CD4-positive, alpha-beta T cell (primary cell): Measurements from ENCODE around the gene STK38L. TPM values are rescaled to one million over a fixed set of nuclear protein-coding genes. Genes with fewer than 3 reads are reported as not detected.

Source experiments
- ATAC-seq: fragments of 200-7000 bp; cut with Tn5 transposase; one replicate; pipeline ENCODE4 v1.10.0; 2022; ENCODE audit warnings: mild to moderate bottlenecking; ENCODE audit not compliant: poor library complexity
- CTCF ChIA-PET: fragments of 350-600 bp; sonication (Branson Sonifier 250); formaldehyde crosslinking; loops from one replicate; lab custom pipeline; 2021; ENCODE audit warnings: antibody characterized with exemption, inconsistent platforms; lab: Charles Lee
- POLR2A ChIA-PET: fragments of 350-600 bp; sonication (Branson Sonifier 250); formaldehyde crosslinking; loops from one replicate; lab custom pipeline; 2021; ENCODE audit warnings: antibody characterized with exemption, inconsistent platforms; lab: Charles Lee
- DNase-seq, 14 experiments: peaks; one replicate each; pipeline ENCODE4 v3.0.0-alpha.2; 2013 to 2020; ENCODE audit warnings: mixed read lengths in 2 of 14
- H3K27ac ChIP-seq, 2 donors: one replicate each; pipeline versions ENCODE4 v1.5.1 to v1.7.0; 2013; ENCODE audit warnings: low read length in 2 of 2, low read depth in 1 of 2, mild to moderate bottlenecking in 1 of 2
- H3K27me3 ChIP-seq, 2 experiments: 1 replicate in 1 of 2; 2 replicates in 1 of 2; pipeline versions ENCODE4 v1.6.1 to v1.7.0; 2013; ENCODE audit warnings: low read length in 2 of 2, control low read depth in 1 of 2, mild to moderate bottlenecking in 1 of 2, moderate library complexity in 1 of 2; ENCODE audit not compliant: insufficient read depth in 2 of 2, control insufficient read depth in 1 of 2
- H3K36me3 ChIP-seq: one replicate; pipeline ENCODE4 v1.6.1; 2013; ENCODE audit warnings: low read length, control low read depth; ENCODE audit not compliant: insufficient read depth
- H3K4me1 ChIP-seq: one replicate; pipeline ENCODE4 v1.6.1; 2013; ENCODE audit warnings: low read length, control low read depth; ENCODE audit not compliant: insufficient read depth
- H3K4me3 ChIP-seq: one replicate; pipeline ENCODE4 v1.5.1; 2013; ENCODE audit warnings: mild to moderate bottlenecking, low read length, moderate library complexity
- H3K9me3 ChIP-seq, 2 experiments: 1 replicate in 1 of 2; 2 replicates in 1 of 2; pipeline versions ENCODE4 v1.6.1 to v1.7.0; 2013; ENCODE audit warnings: low read length in 2 of 2, mild to moderate bottlenecking in 2 of 2, control low read depth in 1 of 2, moderate library complexity in 1 of 2; ENCODE audit not compliant: control insufficient read depth in 1 of 2, insufficient read depth in 1 of 2
- H3K27ac Mint-ChIP-seq: one replicate; pipeline ENCODE4 v1.8.0; 2020; ENCODE audit warnings: mixed read lengths
- H3K27me3 Mint-ChIP-seq: one replicate; pipeline ENCODE4 v1.8.0; 2021; ENCODE audit warnings: mixed read lengths
- H3K36me3 Mint-ChIP-seq: one replicate; pipeline ENCODE4 v1.8.0; 2021; ENCODE audit warnings: low read depth, mixed read lengths
- H3K4me1 Mint-ChIP-seq: one replicate; pipeline ENCODE4 v1.8.0; 2021; ENCODE audit warnings: low read depth, mixed read lengths
- H3K4me3 Mint-ChIP-seq: one replicate; pipeline ENCODE4 v1.8.0; 2020; ENCODE audit warnings: mild to moderate bottlenecking, mixed read lengths
- H3K9me3 Mint-ChIP-seq: one replicate; pipeline ENCODE4 v1.8.0; 2020; ENCODE audit warnings: mixed read lengths
- CTCF ChIP-seq: fragments of 200-600 bp; IDR thresholded peaks from one replicate; pipeline ENCODE4 v1.8.0; 2022; ENCODE audit warnings: antibody characterized with exemption, mild to moderate bottlenecking
- intact Hi-C, 2 experiments: fragments of 100-400 bp; cut with DNase I in 1 of 2; cut with micrococcal nuclease in 1 of 2; formaldehyde crosslinking; loops; one replicate each; pipeline versions ENCODE4 v1.15.1 to v1.9.0; 2023 to 2025; cut with DNase I, micrococcal nuclease
- total RNA-seq, 174 experiments: library from RNA in 2 of 174; stranded (reverse) in 2 of 174; gene quantifications; one replicate each; pipeline ENCODE4 v1.2.3 and lab custom pipeline; 2021 to 2026

Gene STK38L
- total RNA-seq, 2 experiments from 2014 or later = 18.3 to 21.0 TPM

- ATAC-seq (no peak), DNase-seq (no peak)
- H3K27ac ChIP-seq = no peak overlapping the region
- no peaks in the 10 kb centered on the region for H3K9me3 ChIP-seq
- no peaks in the 10 kb centered on the region for H3K27me3 ChIP-seq
- no peak overlapping the region for H3K27ac Mint-ChIP-seq
- no peak overlapping the region for H3K4me3 ChIP-seq
- no peaks in the 10 kb centered on the region for H3K4me1 ChIP-seq
- H3K36me3 ChIP-seq = no peaks in the 10 kb centered on the region
- H3K27me3 Mint-ChIP-seq = no peaks in the 10 kb centered on the region
- POLR2A ChIA-PET = no interaction called here
- H3K9me3 Mint-ChIP-seq = no peaks in the 10 kb centered on the region
- CTCF ChIA-PET = no interaction called here
- H3K4me3 Mint-ChIP-seq = no peak overlapping the region
- intact Hi-C loops = no loop called here
- no peak for TF ChIP-seq CTCF
- no peaks in the 10 kb centered on the region for H3K36me3 Mint-ChIP-seq
- H3K4me1 Mint-ChIP-seq = no peaks in the 10 kb centered on the region
These were observed 101.3 kb downstream of the STK38L start for GRCh38 chr12:27345376-27345775.

DNA sequence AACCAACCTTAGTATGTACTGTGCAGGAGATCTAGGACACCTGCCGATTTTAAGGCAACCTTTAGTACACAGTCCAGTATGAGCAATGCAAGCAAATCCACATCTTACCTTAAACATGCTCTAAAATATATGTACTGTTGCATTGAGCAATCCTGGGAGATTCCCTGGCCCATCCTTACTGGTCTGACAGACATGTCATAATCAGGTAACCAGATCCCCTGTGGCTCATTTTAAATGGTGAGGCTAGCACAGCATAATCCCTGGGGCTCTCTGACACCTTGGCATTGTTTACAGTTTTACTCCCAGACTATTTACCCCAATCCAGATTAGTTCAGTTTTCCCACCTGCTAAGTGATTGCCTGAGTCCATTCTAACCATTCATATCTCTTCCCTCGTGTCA lies 103.7 kb downstream of the STK38L start:
- Histone ChIP-seq H3K27me3 (no peaks in the 10 kb centered on the region), H3K27ac (no peak overlapping the region), H3K9me3 (no peaks in the 10 kb centered on the region), H3K4me1 (no peaks in the 10 kb centered on the region), H3K4me3 (no peak overlapping the region), H3K36me3 (no peaks in the 10 kb centered on the region)
- no peaks in the 10 kb centered on the region for H3K9me3 Mint-ChIP-seq
- no peak overlapping the region for H3K27ac Mint-ChIP-seq
- no peak overlapping the region for H3K4me3 Mint-ChIP-seq
- no peak for TF ChIP-seq CTCF
- intact Hi-C loops = no loop called here
- peaks cover 5% of the 10 kb centered on the region for H3K27me3 Mint-ChIP-seq
- POLR2A ChIA-PET = no interaction called here
- CTCF ChIA-PET = no interaction called here
- DNase-seq (no peak), ATAC-seq (no peak)
- H3K4me1 Mint-ChIP-seq = no peaks in the 10 kb centered on the region
- no peaks in the 10 kb centered on the region for H3K36me3 Mint-ChIP-seq

DNA sequence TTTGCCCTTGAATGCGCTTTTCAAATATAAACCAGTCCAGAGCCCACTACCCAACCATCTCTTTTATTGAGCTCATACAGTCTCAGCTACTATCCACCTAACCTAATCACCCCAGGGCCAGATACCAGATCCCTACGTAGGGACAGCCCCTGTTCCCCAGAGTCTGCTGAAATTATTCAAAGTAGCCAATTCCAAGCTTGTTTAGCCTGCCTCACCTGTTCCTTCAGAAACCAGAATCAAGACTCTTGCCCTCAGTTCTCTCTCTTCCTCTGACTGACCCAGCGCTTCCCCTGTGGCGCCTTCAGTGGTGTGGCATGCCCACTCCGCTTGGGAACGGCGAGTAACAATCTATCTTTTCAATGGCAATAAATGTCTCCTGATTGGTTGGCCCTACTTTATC lies 107.4 kb downstream of the STK38L start:
- intact Hi-C loops = no loop called here
- no peak overlapping the region for H3K27ac Mint-ChIP-seq
- POLR2A ChIA-PET = interaction anchor here (0.9 kb wide), 1 partner anchor 41 kb away, joined by 3 read pairs; no protein-coding TSS in a partner anchor
- CTCF ChIA-PET = no interaction called here
- H3K36me3 ChIP-seq = no peaks in the 10 kb centered on the region
- no peaks in the 10 kb centered on the region for H3K27me3 ChIP-seq
- no peaks in the 10 kb centered on the region for H3K36me3 Mint-ChIP-seq
- H3K27me3 Mint-ChIP-seq = peaks cover 5% of the 10 kb centered on the region
- H3K9me3 Mint-ChIP-seq = no peaks in the 10 kb centered on the region
- no peak overlapping the region for H3K4me3 ChIP-seq
- no peaks in the 10 kb centered on the region for H3K4me1 Mint-ChIP-seq
- no peak overlapping the region for H3K4me3 Mint-ChIP-seq
- no peaks in the 10 kb centered on the region for H3K4me1 ChIP-seq
- no peak overlapping the region for H3K27ac ChIP-seq
- ATAC-seq (no peak), DNase-seq (no peak)
- no peaks in the 10 kb centered on the region for H3K9me3 ChIP-seq
- no peak for TF ChIP-seq CTCF
